Liver (tissue), 9 donors: ENCODE measurements around the gene KANK3. TPM values are rescaled to one million over a fixed set of nuclear protein-coding genes. Genes with fewer than 3 reads are reported as not detected.
"Not testable (repeated sequence)": the region's sequence is repeated elsewhere in the genome, so short reads cannot be mapped to it uniquely, and the experiment has no call there.

Experiments
- DNase-seq: peaks from one replicate; pipeline ENCODE4 v3.0.0-alpha.2; 2017; ENCODE audit warnings: low spot score
- H3K27ac ChIP-seq, 2 donors: one replicate each; pipeline ENCODE4 v1.7.0; 2013; ENCODE audit warnings: inconsistent platforms in 2 of 2, low read length in 2 of 2, control low read depth in 1 of 2, low read depth in 1 of 2, mild to moderate bottlenecking in 1 of 2
- H3K27me3 ChIP-seq, 4 donors: one replicate each; pipeline versions ENCODE4 v1.6.1 to v1.7.0; 2013; ENCODE audit warnings: low read length in 3 of 4, inconsistent platforms in 1 of 4, mild to moderate bottlenecking in 1 of 4, moderate library complexity in 1 of 4; ENCODE audit not compliant: control insufficient read depth in 4 of 4, insufficient read depth in 4 of 4
- H3K36me3 ChIP-seq, 4 donors: one replicate each; pipeline versions ENCODE4 v1.6.1 to v1.7.0; 2013; ENCODE audit warnings: low read length in 3 of 4, mild to moderate bottlenecking in 3 of 4, low read depth in 1 of 4, moderate library complexity in 1 of 4; ENCODE audit not compliant: control insufficient read depth in 4 of 4, insufficient read depth in 3 of 4
- H3K4me1 ChIP-seq, 4 donors: one replicate each; pipeline versions ENCODE4 v1.6.1 to v1.7.0; 2013; ENCODE audit warnings: low read length in 3 of 4, mild to moderate bottlenecking in 3 of 4, moderate library complexity in 1 of 4; ENCODE audit not compliant: control insufficient read depth in 4 of 4, insufficient read depth in 4 of 4
- H3K4me3 ChIP-seq, 3 donors: one replicate each; pipeline versions ENCODE4 v1.6.1 to v1.7.0; 2013; ENCODE audit warnings: low read length in 3 of 3, control low read depth in 1 of 3, low read depth in 1 of 3, mild to moderate bottlenecking in 1 of 3
- H3K9ac ChIP-seq, 2 donors: one replicate each; pipeline ENCODE4 v1.7.0; 2013; ENCODE audit warnings: low read length in 2 of 2, mild to moderate bottlenecking in 2 of 2, moderate library complexity in 2 of 2, control low read depth in 1 of 2, low read depth in 1 of 2
- H3K9me3 ChIP-seq, 4 donors: one replicate each; pipeline versions ENCODE4 v1.6.1 to v1.7.0; 2013; ENCODE audit warnings: low read length in 3 of 4; ENCODE audit not compliant: control insufficient read depth in 4 of 4
- EGR1 ChIP-seq, 2 donors: IDR thresholded peaks; 2 replicates each; pipeline ENCODE4 v1.6.1; 2016 to 2018; ENCODE audit warnings: antibody characterized with exemption in 2 of 2, low read depth in 2 of 2
- FOXA2 ChIP-seq: IDR thresholded peaks from 2 replicates; pipeline ENCODE4 v1.6.1; 2016; ENCODE audit warnings: antibody characterized with exemption
- HNF4A ChIP-seq, 2 donors: conservative IDR thresholded peaks; 2 replicates each; pipeline ENCODE4 v1.6.1; 2016; ENCODE audit warnings: antibody characterized with exemption in 2 of 2, mild to moderate bottlenecking in 2 of 2
- HNF4G ChIP-seq: IDR thresholded peaks from 2 replicates; pipeline ENCODE4 v1.6.1; 2016; ENCODE audit warnings: antibody characterized with exemption
- JUND ChIP-seq, 2 donors: IDR thresholded peaks; 2 replicates each; pipeline ENCODE4 v1.6.1; 2016; ENCODE audit warnings: antibody characterized with exemption in 2 of 2
- NR2F2 ChIP-seq: IDR thresholded peaks from 2 replicates; pipeline ENCODE4 v1.6.1; 2016; ENCODE audit warnings: antibody characterized with exemption
- RAD21 ChIP-seq, 2 donors: IDR thresholded peaks; 2 replicates each; pipeline ENCODE4 v1.6.1; 2016; ENCODE audit warnings: antibody characterized with exemption in 2 of 2, mild to moderate bottlenecking in 2 of 2
- RXRA ChIP-seq, 2 donors: IDR thresholded peaks; 2 replicates each; pipeline ENCODE4 v1.6.1; 2017 to 2018; ENCODE audit warnings: antibody characterized with exemption in 2 of 2, mild to moderate bottlenecking in 1 of 2
- SP1 ChIP-seq: IDR thresholded peaks from 2 replicates; pipeline ENCODE4 v1.6.1; 2018; ENCODE audit warnings: antibody characterized with exemption, mild to moderate bottlenecking
- TAF1 ChIP-seq: conservative IDR thresholded peaks from 2 replicates; pipeline ENCODE4 v1.6.1; 2016; ENCODE audit warnings: antibody characterized with exemption, mild to moderate bottlenecking
- YY1 ChIP-seq: IDR thresholded peaks from 2 replicates; pipeline ENCODE4 v1.6.1; 2016; ENCODE audit warnings: antibody characterized with exemption, mild to moderate bottlenecking
- WGBS: extraction: QIAGEN DNeasy Blood & Tissue Kit; methylation state at CpG from one replicate; pipeline ENCODE4 v1.1.7; 2013; 5-methylcytosine and 5-hydroxymethylcytosine counted together
- polyA plus RNA-seq, 2 donors: library from polyadenylated mRNA; stranded (reverse) in 1 of 2; unstranded in 1 of 2; fragments of 200-250 nt in 1 of 2; fragments of >200 nt in 1 of 2; fragmentation: Nextera tagmentation in 1 of 2; extraction: Ambion mirVana in 1 of 2; gene quantifications; one replicate each; pipeline versions ENCODE4 v1.2.1 to v1.2.3, GENCODE V29; 2013 to 2015
- total RNA-seq, 2 donors: library from RNA; depleted of rRNA; stranded (reverse); fragments of >200 nt; gene quantifications; one replicate each; pipeline ENCODE4 v1.2.3, GENCODE V29; 2014
- TF ChIP-seq, protein P1 (sequence below): IDR thresholded peaks from 2 replicates; pipeline ENCODE4 v1.6.1; 2016; ENCODE audit warnings: antibody characterized with exemption, mild to moderate bottlenecking
- TF ChIP-seq, protein P2 (sequence below): IDR thresholded peaks from 2 replicates; pipeline ENCODE4 v1.6.1; 2016; ENCODE audit warnings: antibody characterized with exemption
- donor health status: healthy.
- donor health status: healthy.
- donor health status: healthy.
- donor health status: healthy.
- donor health status: healthy.

The KANK3 gene
- total and polyA plus RNA-seq, 4 donors, result 0.44 to 4.5 (median 3.4) TPM

DNA sequence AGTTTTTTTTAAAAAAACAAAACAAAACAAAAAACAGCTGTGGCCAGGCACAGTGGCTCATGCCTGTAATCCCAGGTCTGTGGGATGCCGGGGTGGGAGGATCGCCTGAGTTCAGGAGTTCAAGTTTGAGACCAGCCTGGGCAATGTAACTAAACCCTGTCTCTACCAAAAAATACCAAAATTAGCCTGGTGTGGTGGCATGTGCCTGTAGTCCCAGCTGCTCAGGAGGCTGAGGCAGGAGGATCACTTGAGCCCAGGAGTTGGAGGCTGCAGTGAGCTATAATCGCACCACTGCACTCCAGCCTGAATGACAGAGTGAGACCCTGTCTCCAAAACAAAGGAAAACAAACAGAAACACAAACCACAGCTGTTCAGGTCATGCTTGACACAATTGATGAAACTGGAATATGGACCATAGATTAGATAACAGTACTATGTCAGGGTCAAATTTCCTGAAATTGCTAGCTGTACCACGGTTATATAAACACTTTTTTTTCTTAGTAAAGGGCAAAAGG, 14.0 kb upstream of the KANK3 start (continued):
- TF ChIP-seq, protein P1, sequence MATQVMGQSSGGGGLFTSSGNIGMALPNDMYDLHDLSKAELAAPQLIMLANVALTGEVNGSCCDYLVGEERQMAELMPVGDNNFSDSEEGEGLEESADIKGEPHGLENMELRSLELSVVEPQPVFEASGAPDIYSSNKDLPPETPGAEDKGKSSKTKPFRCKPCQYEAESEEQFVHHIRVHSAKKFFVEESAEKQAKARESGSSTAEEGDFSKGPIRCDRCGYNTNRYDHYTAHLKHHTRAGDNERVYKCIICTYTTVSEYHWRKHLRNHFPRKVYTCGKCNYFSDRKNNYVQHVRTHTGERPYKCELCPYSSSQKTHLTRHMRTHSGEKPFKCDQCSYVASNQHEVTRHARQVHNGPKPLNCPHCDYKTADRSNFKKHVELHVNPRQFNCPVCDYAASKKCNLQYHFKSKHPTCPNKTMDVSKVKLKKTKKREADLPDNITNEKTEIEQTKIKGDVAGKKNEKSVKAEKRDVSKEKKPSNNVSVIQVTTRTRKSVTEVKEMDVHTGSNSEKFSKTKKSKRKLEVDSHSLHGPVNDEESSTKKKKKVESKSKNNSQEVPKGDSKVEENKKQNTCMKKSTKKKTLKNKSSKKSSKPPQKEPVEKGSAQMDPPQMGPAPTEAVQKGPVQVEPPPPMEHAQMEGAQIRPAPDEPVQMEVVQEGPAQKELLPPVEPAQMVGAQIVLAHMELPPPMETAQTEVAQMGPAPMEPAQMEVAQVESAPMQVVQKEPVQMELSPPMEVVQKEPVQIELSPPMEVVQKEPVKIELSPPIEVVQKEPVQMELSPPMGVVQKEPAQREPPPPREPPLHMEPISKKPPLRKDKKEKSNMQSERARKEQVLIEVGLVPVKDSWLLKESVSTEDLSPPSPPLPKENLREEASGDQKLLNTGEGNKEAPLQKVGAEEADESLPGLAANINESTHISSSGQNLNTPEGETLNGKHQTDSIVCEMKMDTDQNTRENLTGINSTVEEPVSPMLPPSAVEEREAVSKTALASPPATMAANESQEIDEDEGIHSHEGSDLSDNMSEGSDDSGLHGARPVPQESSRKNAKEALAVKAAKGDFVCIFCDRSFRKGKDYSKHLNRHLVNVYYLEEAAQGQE, result peak; percentile 38
- peak; percentile 49 for TF ChIP-seq HNF4G
- TF ChIP-seq TAF1, result no peak
- TF ChIP-seq RAD21 (IDR thresholded peaks at IDR 0.05), result peak; percentile 36 to 40
- peak; percentile 42 to 80 for TF ChIP-seq JUND (IDR thresholded peaks at IDR 0.05)
- no peak for TF ChIP-seq EGR1 (IDR thresholded peaks at IDR 0.05; ENCODE audit: low read depth in 2 of 2)
- peak; percentile 91 for TF ChIP-seq HNF4A (conservative IDR thresholded peaks at IDR 0.05)

DNA sequence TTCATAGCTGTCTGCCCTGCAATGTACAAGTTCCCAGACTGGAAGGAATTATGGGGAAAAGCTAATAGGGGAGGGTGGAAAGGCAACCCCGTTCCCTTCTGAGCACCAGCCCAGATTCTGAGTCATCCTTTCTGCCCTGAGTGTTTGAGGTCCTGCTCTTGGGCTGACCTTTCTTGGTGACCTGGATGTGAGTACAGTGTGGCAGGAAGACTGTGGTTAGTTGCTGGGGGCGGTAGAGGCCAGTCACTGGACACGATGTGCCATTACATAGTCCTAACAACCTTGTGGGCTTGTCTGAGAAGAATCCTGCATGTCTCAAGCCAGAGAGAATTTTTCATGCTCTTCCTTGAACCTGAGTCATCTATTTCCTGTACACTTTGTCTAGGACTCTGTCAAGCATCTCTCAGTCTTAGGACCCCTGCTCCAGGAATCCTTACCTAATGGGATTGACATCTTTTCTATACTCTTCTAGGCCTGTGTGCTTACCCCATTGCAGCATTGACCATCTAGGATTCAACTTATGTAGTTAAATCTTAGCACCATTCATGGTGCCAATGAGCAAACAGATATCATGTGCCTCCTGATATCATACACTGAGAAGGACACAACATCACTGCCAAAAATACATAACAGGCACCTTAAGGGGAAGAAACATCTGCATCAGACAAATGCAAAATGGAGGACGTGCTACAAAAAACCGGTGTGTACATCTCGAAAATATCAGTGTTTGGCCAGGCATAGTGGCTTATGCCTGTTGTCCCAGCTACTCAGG, 12.8 kb upstream of the KANK3 start:
- H3K9me3 ChIP-seq, result no peaks in the 10 kb centered on the region
- TF ChIP-seq TAF1 (no peak), JUND (IDR thresholded peaks at IDR 0.05) (peak; percentile 80 to 91), YY1 (no peak), RXRA (IDR thresholded peaks at IDR 0.05) (peak; percentile 59 to 80), HNF4A (conservative IDR thresholded peaks at IDR 0.05) (peak in 1 of 2 donors; percentile 35), HNF4G (no peak), RAD21 (IDR thresholded peaks at IDR 0.05) (peak; percentile 28 to 44), SP1 (peak; percentile 48), NR2F2 (peak; percentile 99), EGR1 (IDR thresholded peaks at IDR 0.05; ENCODE audit: low read depth in 2 of 2) (peak in 1 of 2 donors; percentile 14), FOXA2 (no peak)
- TF ChIP-seq, protein P2, sequence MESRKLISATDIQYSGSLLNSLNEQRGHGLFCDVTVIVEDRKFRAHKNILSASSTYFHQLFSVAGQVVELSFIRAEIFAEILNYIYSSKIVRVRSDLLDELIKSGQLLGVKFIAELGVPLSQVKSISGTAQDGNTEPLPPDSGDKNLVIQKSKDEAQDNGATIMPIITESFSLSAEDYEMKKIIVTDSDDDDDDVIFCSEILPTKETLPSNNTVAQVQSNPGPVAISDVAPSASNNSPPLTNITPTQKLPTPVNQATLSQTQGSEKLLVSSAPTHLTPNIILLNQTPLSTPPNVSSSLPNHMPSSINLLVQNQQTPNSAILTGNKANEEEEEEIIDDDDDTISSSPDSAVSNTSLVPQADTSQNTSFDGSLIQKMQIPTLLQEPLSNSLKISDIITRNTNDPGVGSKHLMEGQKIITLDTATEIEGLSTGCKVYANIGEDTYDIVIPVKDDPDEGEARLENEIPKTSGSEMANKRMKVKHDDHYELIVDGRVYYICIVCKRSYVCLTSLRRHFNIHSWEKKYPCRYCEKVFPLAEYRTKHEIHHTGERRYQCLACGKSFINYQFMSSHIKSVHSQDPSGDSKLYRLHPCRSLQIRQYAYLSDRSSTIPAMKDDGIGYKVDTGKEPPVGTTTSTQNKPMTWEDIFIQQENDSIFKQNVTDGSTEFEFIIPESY, result no peak
- H3K36me3 ChIP-seq, result no peaks in the 10 kb centered on the region
- no peak overlapping the region for H3K4me3 ChIP-seq
- WGBS, result 70% methylated on average over 6 of the region's 6 CpGs
- H3K27me3 ChIP-seq, result no peaks in the 10 kb centered on the region
- H3K27ac ChIP-seq, result peak overlapping the region; percentile 17 to 72
- no peak overlapping the region for H3K9ac ChIP-seq
- peaks cover 4 to 35% (median 10%) of the 10 kb centered on the region in 4 donors for H3K4me1 ChIP-seq
- DNase-seq, result no peak

DNA sequence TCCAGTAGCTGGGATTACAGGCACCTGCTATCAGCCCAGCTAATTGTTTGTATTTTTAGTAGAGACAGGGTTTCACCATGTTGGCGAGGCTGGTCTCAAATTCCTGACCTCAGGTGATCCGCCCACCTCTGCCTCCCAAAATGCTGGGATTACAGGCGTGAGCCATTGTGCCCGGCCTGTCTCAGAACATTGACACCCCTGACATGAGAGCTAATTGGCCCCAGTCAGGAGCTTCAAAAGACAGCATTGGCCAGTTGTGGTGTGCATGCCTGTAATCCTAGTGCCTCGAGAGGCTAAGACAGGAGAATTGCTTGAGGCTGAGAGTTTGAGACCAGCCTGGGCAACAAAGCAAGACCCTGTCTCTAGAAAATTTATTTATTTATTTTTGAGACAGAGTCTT, 9.8 kb upstream of the KANK3 start:
- H3K4me1 ChIP-seq, result peaks cover 2 to 31% (median 7%) of the 10 kb centered on the region in 4 donors
- not testable (repeated sequence) for H3K27ac ChIP-seq, H3K9me3 ChIP-seq, H3K36me3 ChIP-seq, H3K4me3 ChIP-seq, DNase-seq, H3K27me3 ChIP-seq, H3K9ac ChIP-seq
- WGBS, result 80% methylated on average over 5 of the region's 5 CpGs
